ENCODE data around the gene WFDC2.

DNA sequence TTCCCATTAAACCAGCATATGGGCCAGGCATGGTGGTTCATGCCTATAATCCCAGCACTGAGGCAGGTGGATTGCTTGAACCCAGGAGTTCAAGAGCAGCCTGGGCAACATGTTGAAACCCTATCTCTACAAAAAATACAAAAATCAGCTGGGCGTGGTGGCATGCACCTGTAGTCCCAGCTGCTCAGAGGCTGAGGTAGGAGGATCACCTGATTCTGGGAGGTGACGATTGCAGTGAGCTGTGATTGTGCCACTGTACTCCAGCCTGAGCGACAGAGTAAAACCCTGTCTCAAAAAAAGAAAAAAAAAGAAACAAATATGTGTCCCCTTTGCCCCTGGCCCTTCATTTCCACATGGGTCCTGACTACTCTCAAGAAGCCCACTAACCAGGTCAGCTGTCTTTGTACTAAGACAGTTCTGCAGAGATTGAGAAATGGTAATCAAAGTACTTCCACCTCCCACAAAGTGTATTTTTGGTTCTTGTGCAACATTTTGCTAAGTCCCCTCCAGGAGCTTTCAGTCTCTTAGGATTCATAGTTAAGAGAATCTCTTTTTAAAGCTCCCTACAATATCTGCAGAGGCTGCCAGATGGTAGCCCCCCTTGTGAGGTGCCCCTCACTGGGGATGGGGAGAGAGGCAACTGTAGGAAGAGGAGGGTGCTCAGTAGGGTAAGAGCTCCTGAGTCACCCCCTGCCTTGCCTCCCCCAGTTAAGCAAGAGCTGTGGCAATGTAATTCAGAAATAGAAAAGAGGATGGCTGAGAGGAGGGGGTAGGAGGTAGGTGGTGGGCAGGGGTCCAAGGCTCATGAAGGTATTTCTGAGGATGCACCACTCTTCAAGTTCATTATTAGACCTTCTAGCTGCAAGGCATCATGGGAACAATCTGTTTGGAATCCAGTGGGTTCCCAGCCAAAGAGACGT, 16.5 kb upstream of the WFDC2 start:
- TF ChIP-seq, protein P1, sequence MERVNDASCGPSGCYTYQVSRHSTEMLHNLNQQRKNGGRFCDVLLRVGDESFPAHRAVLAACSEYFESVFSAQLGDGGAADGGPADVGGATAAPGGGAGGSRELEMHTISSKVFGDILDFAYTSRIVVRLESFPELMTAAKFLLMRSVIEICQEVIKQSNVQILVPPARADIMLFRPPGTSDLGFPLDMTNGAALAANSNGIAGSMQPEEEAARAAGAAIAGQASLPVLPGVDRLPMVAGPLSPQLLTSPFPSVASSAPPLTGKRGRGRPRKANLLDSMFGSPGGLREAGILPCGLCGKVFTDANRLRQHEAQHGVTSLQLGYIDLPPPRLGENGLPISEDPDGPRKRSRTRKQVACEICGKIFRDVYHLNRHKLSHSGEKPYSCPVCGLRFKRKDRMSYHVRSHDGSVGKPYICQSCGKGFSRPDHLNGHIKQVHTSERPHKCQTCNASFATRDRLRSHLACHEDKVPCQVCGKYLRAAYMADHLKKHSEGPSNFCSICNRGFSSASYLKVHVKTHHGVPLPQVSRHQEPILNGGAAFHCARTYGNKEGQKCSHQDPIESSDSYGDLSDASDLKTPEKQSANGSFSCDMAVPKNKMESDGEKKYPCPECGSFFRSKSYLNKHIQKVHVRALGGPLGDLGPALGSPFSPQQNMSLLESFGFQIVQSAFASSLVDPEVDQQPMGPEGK (CRISPR knock-in tag; IDR thresholded peaks at IDR 0.05; ENCODE audit: borderline replicate concordance) = no peak
- TF ChIP-seq OSR1 (CRISPR knock-in tag; IDR thresholded peaks at IDR 0.05) (no peak), TOX (CRISPR knock-in tag; IDR thresholded peaks at IDR 0.05; ENCODE audit: borderline replicate concordance) (no peak), ZFP3 (CRISPR knock-in tag; IDR thresholded peaks at IDR 0.05) (no peak), ESRRG (CRISPR knock-in tag; IDR thresholded peaks at IDR 0.05) (no peak), ZNF565 (CRISPR knock-in tag; conservative IDR thresholded peaks at IDR 0.05; ENCODE audit: low read depth) (no peak)

Data from SK-N-SH treated with all-trans-retinoic acid at 6 μM for 48 hours (cell line).